Measurements from ENCODE around the gene CRELD1. TPM values are rescaled to one million over a fixed set of nuclear protein-coding genes. Genes with fewer than 3 reads are reported as not detected.
A peak's percentile ranks its signal among the peaks of the same experiment; 100 is the strongest.

The CRELD1 gene
- total RNA-seq, 1 donor from 2014 or later = 25.3 TPM

DNA sequence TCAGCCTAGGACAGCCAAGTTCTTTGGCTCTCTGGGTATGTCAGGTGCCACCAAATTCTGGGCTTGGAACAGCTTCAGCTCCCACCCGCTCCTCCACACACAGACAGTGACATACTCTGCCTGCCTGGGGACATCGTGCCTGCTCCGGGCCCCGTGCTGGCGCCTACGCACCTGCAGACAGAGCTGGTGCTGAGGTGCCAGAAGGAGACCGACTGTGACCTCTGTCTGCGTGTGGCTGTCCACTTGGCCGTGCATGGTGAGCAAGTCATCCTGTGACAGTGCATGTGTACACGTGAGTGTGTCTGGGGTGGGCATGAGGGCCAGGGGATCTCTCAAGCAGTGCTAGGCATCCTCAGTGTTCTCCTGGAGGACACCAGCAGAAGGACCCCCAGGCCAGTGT, 15.8 kb upstream of the CRELD1 start:
- no peak overlapping the region for H3K4me3 Mint-ChIP-seq (ENCODE audit: unreplicated experiment)
- H3K9me3 Mint-ChIP-seq (ENCODE audit: unreplicated experiment) = no peaks in the 10 kb centered on the region
- peak overlapping the region; percentile 89 for H3K27ac Mint-ChIP-seq (ENCODE audit: unreplicated experiment)
- H3K27me3 Mint-ChIP-seq (ENCODE audit: unreplicated experiment) = no peaks in the 10 kb centered on the region
- no peaks in the 10 kb centered on the region for H3K36me3 Mint-ChIP-seq (ENCODE audit: unreplicated experiment)
- no peak for DNase-seq (ENCODE audit: extremely low spot score, unreplicated experiment)
- H3K4me1 Mint-ChIP-seq (ENCODE audit: unreplicated experiment) = peaks cover 42% of the 10 kb centered on the region
- no peak for TF ChIP-seq CTCF (IDR thresholded peaks at IDR 0.05)

DNA sequence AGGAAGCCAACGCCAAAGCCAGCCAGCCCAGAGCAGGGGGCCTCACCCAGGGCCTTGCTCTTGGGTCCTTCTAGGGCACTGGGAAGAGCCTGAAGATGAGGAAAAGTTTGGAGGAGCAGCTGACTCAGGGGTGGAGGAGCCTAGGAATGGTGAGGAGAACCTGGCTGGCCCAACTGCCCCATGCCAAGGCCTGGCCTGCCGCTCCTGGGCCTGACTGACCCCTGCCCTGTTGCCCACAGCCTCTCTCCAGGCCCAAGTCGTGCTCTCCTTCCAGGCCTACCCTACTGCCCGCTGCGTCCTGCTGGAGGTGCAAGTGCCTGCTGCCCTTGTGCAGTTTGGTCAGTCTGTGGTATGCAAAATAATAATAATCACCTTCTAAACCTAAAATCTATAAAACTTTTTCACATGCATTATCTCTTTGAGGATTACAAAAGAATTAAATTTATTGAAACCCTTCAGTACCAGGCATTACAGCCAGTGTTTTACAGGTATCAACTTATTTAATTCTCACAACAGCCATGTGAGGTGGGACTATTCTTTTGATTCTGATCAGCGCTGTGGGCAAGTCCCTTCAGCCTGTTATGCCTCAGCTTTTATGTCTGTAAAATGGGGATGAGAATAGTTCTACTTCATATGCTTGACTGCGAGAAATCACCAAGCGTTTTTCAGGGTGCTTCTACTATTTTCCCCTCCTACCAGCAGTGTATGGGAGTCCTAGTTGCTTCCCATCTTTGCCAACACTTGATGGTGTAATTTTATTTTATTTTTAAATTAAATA, 15.2 kb upstream of the CRELD1 start:
- H3K4me3 Mint-ChIP-seq (ENCODE audit: unreplicated experiment) = no peak overlapping the region
- no peak for DNase-seq (ENCODE audit: extremely low spot score, unreplicated experiment)
- no peaks in the 10 kb centered on the region for H3K36me3 Mint-ChIP-seq (ENCODE audit: unreplicated experiment)
- no peaks in the 10 kb centered on the region for H3K27me3 Mint-ChIP-seq (ENCODE audit: unreplicated experiment)
- H3K27ac Mint-ChIP-seq (ENCODE audit: unreplicated experiment) = no peak overlapping the region
- H3K4me1 Mint-ChIP-seq (ENCODE audit: unreplicated experiment) = peaks cover 42% of the 10 kb centered on the region
- H3K9me3 Mint-ChIP-seq (ENCODE audit: unreplicated experiment) = no peaks in the 10 kb centered on the region
- TF ChIP-seq CTCF (IDR thresholded peaks at IDR 0.05) = no peak

- Mint-ChIP-seq H3K4me1 (ENCODE audit: unreplicated experiment) (peaks cover 5% of the 10 kb centered on the region), H3K4me3 (ENCODE audit: unreplicated experiment) (no peak overlapping the region), H3K9me3 (ENCODE audit: unreplicated experiment) (no peaks in the 10 kb centered on the region), H3K27me3 (ENCODE audit: unreplicated experiment) (no peaks in the 10 kb centered on the region), H3K36me3 (ENCODE audit: unreplicated experiment) (peaks cover 21% of the 10 kb centered on the region), H3K27ac (ENCODE audit: unreplicated experiment) (no peak overlapping the region)
- no peak for TF ChIP-seq CTCF (IDR thresholded peaks at IDR 0.05)
- DNase-seq (ENCODE audit: extremely low spot score, unreplicated experiment) = no peak
Measured at GRCh38 chr3:9928158-9928557, 5.5 kb upstream of the CRELD1 start.

DNA sequence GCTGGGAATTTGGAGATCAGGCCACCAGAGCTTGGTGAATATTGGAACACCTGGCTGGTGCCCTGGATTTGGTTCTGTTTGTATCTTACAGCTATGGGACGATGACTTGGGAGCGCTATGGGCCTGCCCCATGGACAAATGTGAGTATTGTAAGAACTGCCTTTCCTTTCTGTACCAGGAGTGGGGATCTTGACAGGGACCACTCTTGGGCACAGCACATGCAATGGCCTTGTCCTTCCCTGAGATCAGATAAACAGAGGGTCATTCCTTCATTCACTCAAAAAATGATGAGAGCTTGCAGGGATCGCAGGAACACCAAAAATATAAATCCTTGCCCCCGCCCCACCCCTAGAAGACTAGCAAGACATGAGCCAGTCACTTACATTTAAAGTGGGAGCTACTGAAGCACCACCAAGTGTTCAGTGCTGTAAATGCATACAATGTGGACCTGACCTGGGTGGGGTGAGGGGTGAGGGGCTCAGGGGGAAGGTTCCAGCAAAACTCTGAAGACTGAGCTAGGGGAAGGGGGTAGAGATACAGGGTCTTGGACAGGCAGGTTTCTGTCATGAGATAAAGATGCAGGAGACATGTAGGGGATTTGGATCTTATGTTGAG, 2.7 kb upstream of the CRELD1 start:
- Mint-ChIP-seq H3K4me1 (ENCODE audit: unreplicated experiment) (peaks cover 25% of the 10 kb centered on the region), H3K4me3 (ENCODE audit: unreplicated experiment) (no peak overlapping the region), H3K27ac (ENCODE audit: unreplicated experiment) (no peak overlapping the region), H3K27me3 (ENCODE audit: unreplicated experiment) (no peaks in the 10 kb centered on the region), H3K9me3 (ENCODE audit: unreplicated experiment) (no peaks in the 10 kb centered on the region), H3K36me3 (ENCODE audit: unreplicated experiment) (peaks cover 8% of the 10 kb centered on the region)
- no peak for TF ChIP-seq CTCF (IDR thresholded peaks at IDR 0.05)
- no peak for DNase-seq (ENCODE audit: extremely low spot score, unreplicated experiment)

DNA sequence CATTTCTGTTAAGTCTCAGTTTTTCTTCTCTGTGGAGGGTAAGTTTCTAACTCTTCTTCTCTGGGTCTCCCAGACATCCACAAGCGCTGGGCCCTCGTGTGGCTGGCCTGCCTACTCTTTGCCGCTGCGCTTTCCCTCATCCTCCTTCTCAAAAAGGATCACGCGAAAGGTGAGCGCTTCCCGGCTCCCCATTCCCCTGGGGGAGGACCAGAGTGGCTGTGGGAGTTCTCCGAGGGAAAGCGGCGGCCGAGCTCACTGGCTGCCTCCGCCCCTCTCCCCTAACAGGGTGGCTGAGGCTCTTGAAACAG, 1.1 kb upstream of the CRELD1 start:
- peak overlapping the region; percentile 94 for H3K4me3 Mint-ChIP-seq (ENCODE audit: unreplicated experiment)
- TF ChIP-seq CTCF (IDR thresholded peaks at IDR 0.05) = no peak
- no peaks in the 10 kb centered on the region for H3K9me3 Mint-ChIP-seq (ENCODE audit: unreplicated experiment)
- H3K27me3 Mint-ChIP-seq (ENCODE audit: unreplicated experiment) = no peaks in the 10 kb centered on the region
- H3K27ac Mint-ChIP-seq (ENCODE audit: unreplicated experiment) = peak overlapping the region; percentile 88
- peaks cover 25% of the 10 kb centered on the region for H3K4me1 Mint-ChIP-seq (ENCODE audit: unreplicated experiment)
- DNase-seq (ENCODE audit: extremely low spot score, unreplicated experiment) = no peak
- peaks cover 10% of the 10 kb centered on the region for H3K36me3 Mint-ChIP-seq (ENCODE audit: unreplicated experiment)

Measured in osteocyte (in vitro differentiated cells).